Effector memory CD8-positive, alpha-beta T cell (primary cell): Measurements from ENCODE around the gene MYCL.
"Not testable (repeated sequence)": the region's sequence is repeated elsewhere in the genome, so short reads cannot be mapped to it uniquely, and the experiment has no call there.

ENCODE experiments used
- ATAC-seq: fragments of 150-1000 bp; cut with Tn5 transposase; replicated peaks from 2 replicates; pipeline ENCODE4 v1.10.0; 2021; ENCODE audit warnings: mild to moderate bottlenecking, moderate library complexity
- DNase-seq, 3 experiments: peaks; one replicate each; pipeline ENCODE4 v3.0.0; 2021
- H3K27ac Mint-ChIP-seq, 2 donors: one replicate each; pipeline ENCODE4 v1.8.0; 2022; ENCODE audit warnings: mild to moderate bottlenecking in 2 of 2, mixed read lengths in 2 of 2, moderate library complexity in 2 of 2
- H3K27me3 Mint-ChIP-seq, 2 donors: one replicate each; pipeline ENCODE4 v1.8.0; 2022; ENCODE audit warnings: mixed read lengths in 2 of 2
- H3K36me3 Mint-ChIP-seq: one replicate; pipeline ENCODE4 v1.8.0; 2022; ENCODE audit warnings: mild to moderate bottlenecking, moderate library complexity, mixed read lengths; ENCODE audit not compliant: insufficient read depth
- H3K4me1 Mint-ChIP-seq, 2 donors: one replicate each; pipeline ENCODE4 v1.8.0; 2022; ENCODE audit warnings: low read depth in 2 of 2, mixed read lengths in 2 of 2
- H3K4me3 Mint-ChIP-seq, 2 donors: one replicate each; pipeline ENCODE4 v1.8.0; 2022; ENCODE audit warnings: mild to moderate bottlenecking in 2 of 2, mixed read lengths in 2 of 2, moderate library complexity in 2 of 2
- H3K9me3 Mint-ChIP-seq, 2 donors: one replicate each; pipeline ENCODE4 v1.8.0; 2022; ENCODE audit warnings: mixed read lengths in 2 of 2

The MYCL gene

DNA sequence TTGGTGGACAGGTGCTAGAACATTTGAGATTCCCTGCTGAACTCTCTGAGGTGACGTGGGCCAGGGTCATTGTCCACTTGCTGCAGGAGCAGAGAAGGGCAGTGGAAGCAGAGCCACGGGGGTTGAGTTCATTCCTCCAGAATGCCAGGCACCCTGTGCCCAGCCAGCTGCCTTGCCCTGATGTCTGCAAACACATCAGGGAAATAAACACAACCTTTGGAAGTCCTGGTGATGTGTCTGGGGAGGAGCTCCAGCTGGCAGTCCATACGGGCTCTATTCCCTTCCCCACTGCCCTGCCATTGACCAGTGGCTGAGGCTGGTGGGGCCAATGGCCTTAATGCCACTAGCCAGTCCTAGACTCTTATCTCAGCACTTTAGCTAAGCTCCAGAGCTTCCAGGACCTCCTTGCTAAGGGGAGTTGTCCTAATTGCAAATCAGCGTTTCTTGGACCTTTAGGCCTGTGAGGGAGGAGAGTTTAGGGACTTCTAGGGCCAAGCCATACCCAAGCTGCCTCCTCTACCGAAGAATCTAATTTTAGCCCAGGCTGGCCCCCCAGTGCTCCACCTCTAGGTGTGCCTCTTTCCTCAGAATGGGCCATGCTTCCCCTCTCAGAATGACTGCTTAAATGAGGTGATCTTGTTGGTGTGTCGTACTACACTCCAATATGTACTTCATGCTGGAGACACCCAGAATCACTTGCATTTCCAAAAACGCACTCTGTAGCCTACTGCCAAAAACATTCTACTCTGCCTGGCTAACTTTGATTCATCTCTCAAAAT, 27.3 kb upstream of the MYCL start:
- H3K4me3 Mint-ChIP-seq: no peak overlapping the region
- no peaks in the 10 kb centered on the region for H3K36me3 Mint-ChIP-seq
- no peak for DNase-seq
- no peak overlapping the region for H3K27ac Mint-ChIP-seq
- H3K9me3 Mint-ChIP-seq: no peaks in the 10 kb centered on the region
- peaks cover 0 to 10% of the 10 kb centered on the region in 2 donors for H3K27me3 Mint-ChIP-seq
- no peaks in the 10 kb centered on the region for H3K4me1 Mint-ChIP-seq
- no peak for ATAC-seq

DNA sequence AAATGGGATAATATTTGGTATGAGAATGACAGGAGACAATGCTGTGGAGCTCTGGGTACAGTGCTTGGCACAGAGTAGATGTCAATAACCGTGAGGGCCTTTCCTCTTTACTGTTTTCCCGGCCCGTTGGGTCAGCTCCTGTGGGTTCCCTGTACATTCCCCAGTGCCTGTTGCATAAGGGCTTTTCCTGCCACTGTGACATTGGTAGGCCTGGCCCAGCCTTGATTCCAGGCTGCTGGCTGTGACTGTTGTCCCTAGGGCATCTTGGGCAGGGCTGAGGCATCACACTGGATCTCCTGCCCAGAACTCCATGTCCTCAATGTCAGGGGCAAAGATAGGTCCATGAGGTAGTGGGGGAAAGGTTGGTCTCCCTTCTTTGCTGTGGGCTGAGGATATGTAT, 25.8 kb upstream of the MYCL start:
- Mint-ChIP-seq H3K27me3 (peaks cover 0 to 10% of the 10 kb centered on the region in 2 donors), H3K9me3 (no peaks in the 10 kb centered on the region), H3K27ac (no peak overlapping the region), H3K4me3 (no peak overlapping the region), H3K36me3 (no peaks in the 10 kb centered on the region), H3K4me1 (no peaks in the 10 kb centered on the region)
- ATAC-seq (no peak), DNase-seq (no peak)

DNA sequence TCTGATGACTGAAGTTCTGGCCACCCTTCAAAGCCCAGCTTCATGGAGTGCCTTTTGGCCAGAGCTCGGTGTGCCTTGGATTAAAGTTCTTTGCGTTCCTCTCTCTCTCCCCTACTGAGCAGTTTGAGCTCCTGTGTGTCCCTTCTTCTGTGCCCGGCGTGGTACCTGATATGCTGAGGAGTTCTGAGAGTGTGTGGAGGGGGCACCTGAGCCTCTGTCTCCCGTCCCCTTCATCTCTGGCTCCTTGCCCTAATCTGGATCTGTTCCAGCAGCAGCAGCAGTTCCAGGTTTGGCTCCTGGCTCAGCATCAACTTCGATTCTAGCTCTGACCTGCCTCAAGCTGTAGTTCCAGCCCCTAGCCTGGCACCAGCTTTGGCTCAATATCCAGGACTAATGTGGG, 25.1 kb upstream of the MYCL start:
- Mint-ChIP-seq H3K4me1 (no peaks in the 10 kb centered on the region), H3K27ac (no peak overlapping the region), H3K4me3 (no peak overlapping the region), H3K9me3 (no peaks in the 10 kb centered on the region), H3K27me3 (peaks cover 0 to 6% of the 10 kb centered on the region in 2 donors), H3K36me3 (no peaks in the 10 kb centered on the region)
- DNase-seq (no peak), ATAC-seq (no peak)

DNA sequence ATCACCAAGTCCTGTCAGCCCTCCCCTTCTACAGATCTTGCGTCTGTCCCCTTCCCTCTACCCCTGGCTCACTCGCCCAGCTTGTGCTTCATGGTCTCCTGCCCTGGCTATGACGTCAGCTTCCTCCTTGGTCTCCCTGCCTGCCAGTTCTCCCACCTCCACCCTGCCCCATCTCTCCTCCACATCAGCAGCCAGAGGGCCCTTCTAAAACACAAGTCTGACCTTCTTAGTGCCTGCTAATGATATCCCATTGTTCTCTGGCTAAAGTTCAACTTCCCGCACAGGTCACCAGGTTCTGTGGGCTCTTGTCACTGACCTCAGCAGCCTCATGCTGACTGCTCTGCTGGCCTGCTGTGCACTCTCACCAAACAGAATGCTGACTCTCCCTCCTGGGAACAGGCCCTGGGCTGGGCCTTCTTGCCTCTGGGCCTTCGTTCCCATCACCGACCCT, 24.7 kb upstream of the MYCL start:
- H3K4me1 Mint-ChIP-seq: no peaks in the 10 kb centered on the region
- no peaks in the 10 kb centered on the region for H3K36me3 Mint-ChIP-seq
- H3K4me3 Mint-ChIP-seq: no peak overlapping the region
- H3K27me3 Mint-ChIP-seq: peaks cover 0 to 1% of the 10 kb centered on the region in 2 donors
- DNase-seq (no peak), ATAC-seq (no peak)
- H3K27ac Mint-ChIP-seq: peak overlapping the region in 1 of 2 donors; percentile 2
- H3K9me3 Mint-ChIP-seq: no peaks in the 10 kb centered on the region

DNA sequence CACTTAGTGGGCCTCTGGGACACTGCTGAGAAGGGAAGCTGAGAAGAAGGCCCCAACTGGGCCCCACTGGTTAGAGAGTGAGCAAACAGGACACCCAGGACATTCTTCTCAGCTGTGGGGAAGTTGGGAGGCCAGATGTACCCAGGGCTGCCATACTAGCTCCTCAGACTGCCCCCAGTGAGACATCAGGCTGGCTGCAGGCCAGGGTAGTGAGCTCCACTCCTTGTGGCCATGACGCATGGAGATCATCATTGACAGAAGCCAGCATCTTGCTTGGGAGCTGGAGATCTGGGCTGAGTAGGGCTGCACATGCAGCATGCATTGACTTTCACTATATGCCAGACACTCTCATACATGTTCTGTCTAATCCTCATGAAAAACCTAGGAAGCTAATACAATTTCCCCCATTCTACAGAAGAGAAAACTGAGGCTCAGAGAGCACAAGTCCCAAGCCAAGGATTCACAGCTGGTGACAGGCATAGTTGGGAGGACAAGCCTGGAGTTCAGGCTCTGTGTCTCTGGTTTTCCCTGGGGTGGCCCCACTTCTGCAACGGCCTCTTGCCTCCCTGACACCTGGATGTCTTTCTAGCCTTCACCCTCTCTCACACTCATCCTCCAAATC, 24.1 kb upstream of the MYCL start:
- peak overlapping the region in 1 of 2 donors; percentile 2 for H3K27ac Mint-ChIP-seq
- H3K36me3 Mint-ChIP-seq: no peaks in the 10 kb centered on the region
- no peak for ATAC-seq
- H3K27me3 Mint-ChIP-seq: no peaks in the 10 kb centered on the region
- no peaks in the 10 kb centered on the region for H3K9me3 Mint-ChIP-seq
- no peak overlapping the region for H3K4me3 Mint-ChIP-seq
- no peak for DNase-seq
- H3K4me1 Mint-ChIP-seq: no peaks in the 10 kb centered on the region

DNA sequence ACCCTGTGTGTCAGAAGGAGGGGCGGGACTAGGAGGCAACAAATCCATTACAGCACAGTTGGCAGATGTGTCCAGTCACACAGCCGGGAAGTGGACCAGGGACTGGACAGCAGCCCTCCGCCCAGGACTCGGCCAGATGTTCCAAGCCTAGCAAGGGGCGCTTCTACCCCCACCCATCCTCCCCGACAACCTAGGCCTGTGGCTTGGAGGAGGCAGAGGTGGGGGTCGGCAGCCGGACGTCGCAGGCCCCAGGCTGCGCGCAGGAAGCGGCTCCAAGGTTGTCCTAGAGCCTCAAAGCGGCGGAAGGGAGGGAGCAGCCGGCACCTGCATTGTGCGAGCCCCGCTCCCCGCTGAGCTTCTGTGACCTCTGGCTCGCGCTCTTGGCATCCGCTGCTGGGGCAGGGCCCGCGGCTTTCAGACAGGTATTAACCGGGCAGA, 20.6 kb upstream of the MYCL start:
- DNase-seq: no peak
- peaks cover 0 to 3% of the 10 kb centered on the region in 2 donors for H3K4me1 Mint-ChIP-seq
- H3K9me3 Mint-ChIP-seq: no peaks in the 10 kb centered on the region
- H3K27me3 Mint-ChIP-seq: peaks cover 0 to 10% of the 10 kb centered on the region in 2 donors
- ATAC-seq: no peak
- H3K4me3 Mint-ChIP-seq: no peak overlapping the region
- H3K27ac Mint-ChIP-seq: no peak overlapping the region
- H3K36me3 Mint-ChIP-seq: no peaks in the 10 kb centered on the region

DNA sequence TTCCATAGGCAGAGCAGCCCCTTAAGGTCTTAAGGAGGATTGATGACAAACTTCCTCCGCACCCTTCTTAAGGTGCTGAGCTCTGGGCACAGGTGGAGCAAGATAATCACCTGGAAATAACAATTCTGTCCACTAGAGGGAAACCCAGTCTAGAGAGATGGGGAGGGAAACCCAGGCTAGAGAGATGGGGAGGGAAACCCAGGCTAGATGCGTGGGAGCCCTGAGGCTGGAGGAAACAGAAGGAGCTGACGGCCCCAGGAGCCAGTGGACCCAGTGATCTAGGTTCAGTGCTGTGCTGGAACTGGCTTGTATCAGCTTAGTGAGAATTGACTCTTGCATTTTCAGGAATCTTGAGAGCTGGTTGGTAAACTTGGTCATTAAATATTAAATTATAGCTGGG, 17.8 kb upstream of the MYCL start:
- ATAC-seq (peak; percentile 95), DNase-seq (peak; percentile 13 to 29 (median 19))
- no peaks in the 10 kb centered on the region for H3K9me3 Mint-ChIP-seq
- H3K36me3 Mint-ChIP-seq: no peaks in the 10 kb centered on the region
- no peak overlapping the region for H3K4me3 Mint-ChIP-seq
- peaks cover 0 to 3% of the 10 kb centered on the region in 2 donors for H3K4me1 Mint-ChIP-seq
- H3K27ac Mint-ChIP-seq: no peak overlapping the region
- H3K27me3 Mint-ChIP-seq: peaks cover 7 to 19% of the 10 kb centered on the region in 2 donors

DNA sequence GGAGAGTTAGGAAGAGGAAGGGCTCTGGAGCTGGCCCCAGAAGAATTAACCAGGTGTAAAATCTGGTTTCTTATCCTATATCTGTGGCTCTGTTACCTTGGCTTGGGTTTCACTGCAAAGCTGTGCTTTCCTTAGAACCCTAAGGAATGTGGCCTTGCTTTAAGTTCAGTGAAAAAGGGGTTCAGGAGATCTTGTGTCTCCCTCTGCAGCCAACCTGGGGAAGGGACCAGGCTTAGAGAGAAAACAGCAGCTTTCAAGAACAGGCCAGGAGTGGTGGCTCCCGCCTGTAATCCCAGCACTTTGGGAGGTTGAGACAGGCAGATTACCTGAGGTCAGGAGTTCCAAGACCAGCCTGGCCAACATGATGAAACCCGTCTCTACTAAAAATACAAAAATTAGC, 16.1 kb upstream of the MYCL start:
- peaks cover 0 to 3% of the 10 kb centered on the region in 2 donors for H3K4me1 Mint-ChIP-seq
- no peaks in the 10 kb centered on the region for H3K36me3 Mint-ChIP-seq
- no peak overlapping the region for H3K27ac Mint-ChIP-seq
- no peaks in the 10 kb centered on the region for H3K9me3 Mint-ChIP-seq
- no peak overlapping the region for H3K4me3 Mint-ChIP-seq
- H3K27me3 Mint-ChIP-seq: peaks cover 7 to 19% of the 10 kb centered on the region in 2 donors
- ATAC-seq (no peak), DNase-seq (no peak)

DNA sequence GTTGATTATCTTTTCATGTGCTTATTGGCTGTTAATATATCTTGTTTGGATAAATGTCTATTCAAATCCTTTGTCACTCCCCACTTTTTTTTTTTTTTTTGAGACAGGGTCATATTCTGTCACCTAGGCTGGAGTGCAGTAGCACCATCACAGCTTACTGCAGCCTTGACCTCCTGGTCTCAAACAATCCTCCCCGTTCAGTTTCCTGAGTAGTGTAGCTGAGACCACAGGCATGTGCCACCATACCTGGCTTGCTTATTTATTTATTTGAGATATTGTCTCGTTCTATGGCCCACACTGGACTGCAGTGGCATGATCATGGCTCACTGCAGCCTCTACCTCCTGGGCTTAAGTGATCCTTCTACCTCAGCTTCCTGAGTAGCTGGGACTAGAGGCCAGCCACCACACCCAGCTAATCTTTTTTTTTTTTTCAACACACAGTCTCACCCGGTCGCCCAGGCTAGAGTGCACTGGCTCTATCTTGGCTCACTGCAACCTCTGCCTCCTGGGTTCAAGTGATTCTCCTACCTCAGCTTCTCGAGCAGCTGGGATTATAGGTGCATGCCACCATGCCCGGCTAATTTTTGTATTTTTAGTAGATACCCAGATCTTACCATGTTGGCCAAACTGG, 13.9 kb upstream of the MYCL start:
- Mint-ChIP-seq H3K4me1 (peaks cover 0 to 3% of the 10 kb centered on the region in 2 donors), H3K27ac (no peak overlapping the region), H3K36me3 (no peaks in the 10 kb centered on the region), H3K9me3 (no peaks in the 10 kb centered on the region), H3K27me3 (peaks cover 15 to 28% of the 10 kb centered on the region in 2 donors), H3K4me3 (no peak overlapping the region)
- DNase-seq (no peak), ATAC-seq (no peak)

DNA sequence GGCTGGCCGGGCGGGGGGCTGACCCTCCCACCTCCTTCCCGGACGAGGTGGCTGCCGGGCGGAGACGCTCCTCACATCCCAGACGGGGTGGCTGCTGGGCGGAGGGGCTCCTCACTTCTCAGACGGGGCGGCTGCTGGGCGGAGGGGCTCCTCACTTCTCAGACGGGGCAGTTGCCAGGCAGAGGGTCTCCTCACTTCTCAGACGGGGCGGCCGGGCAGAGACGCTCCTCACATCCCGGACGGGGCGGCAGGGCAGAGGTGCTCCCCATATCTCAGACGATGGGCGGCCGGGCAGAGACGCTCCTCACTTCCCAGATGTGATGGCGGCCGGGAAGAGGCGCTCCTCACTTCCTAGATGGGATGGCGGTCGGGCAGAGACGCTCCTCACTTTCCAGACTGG, 11.4 kb upstream of the MYCL start:
- not testable (repeated sequence) for H3K4me3 Mint-ChIP-seq, H3K27ac Mint-ChIP-seq, H3K9me3 Mint-ChIP-seq, DNase-seq, H3K4me1 Mint-ChIP-seq, H3K36me3 Mint-ChIP-seq, ATAC-seq
- peaks cover 20 to 34% of the 10 kb centered on the region in 2 donors for H3K27me3 Mint-ChIP-seq

DNA sequence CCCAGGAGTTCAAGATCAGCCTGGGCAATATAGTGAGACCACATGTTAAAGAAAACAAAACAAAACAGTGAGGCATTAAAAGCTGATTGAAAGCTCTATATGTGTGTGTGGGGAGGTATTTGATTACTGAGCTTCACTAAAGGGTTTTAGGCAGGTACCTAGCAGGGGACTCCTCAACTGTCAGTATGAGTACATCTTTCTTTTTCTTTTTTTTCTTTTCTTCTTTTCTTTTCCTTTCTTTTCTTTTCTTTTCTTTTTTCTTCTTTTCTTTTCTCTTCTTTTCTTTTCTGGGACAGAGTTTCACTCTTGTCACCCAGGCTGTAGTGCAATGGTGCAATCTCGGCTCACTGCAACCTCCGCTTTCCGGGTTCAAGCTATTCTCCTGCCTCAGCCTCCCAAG, 8.5 kb upstream of the MYCL start:
- Mint-ChIP-seq H3K36me3 (no peaks in the 10 kb centered on the region), H3K4me3 (no peak overlapping the region), H3K9me3 (no peaks in the 10 kb centered on the region), H3K4me1 (no peaks in the 10 kb centered on the region), H3K27ac (no peak overlapping the region), H3K27me3 (peaks cover 33 to 48% of the 10 kb centered on the region in 2 donors)
- DNase-seq (no peak), ATAC-seq (no peak)

DNA sequence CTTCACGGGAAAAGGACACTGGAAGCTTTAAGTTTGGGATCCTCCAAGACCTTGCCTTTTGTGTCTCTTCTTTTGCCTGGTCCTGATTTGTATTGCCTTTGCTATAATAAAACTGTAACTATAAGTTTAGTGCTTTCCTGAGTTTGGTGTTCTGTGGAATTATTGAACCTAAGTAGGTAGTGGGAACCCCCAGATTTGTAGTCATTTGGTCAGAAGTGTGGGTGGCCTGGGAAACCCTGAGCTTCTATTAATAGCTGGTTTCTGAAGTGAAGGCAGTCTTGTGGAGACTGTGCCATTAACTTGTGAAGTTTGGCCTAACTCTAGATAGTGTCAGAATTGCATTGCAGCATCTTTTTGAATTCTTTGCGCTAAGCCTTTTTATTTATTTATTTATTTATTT, 6.8 kb upstream of the MYCL start:
- H3K4me1 Mint-ChIP-seq: no peaks in the 10 kb centered on the region
- no peak overlapping the region for H3K27ac Mint-ChIP-seq
- no peak for ATAC-seq
- peaks cover 49 to 55% of the 10 kb centered on the region in 2 donors for H3K27me3 Mint-ChIP-seq
- no peak for DNase-seq
- H3K4me3 Mint-ChIP-seq: no peak overlapping the region
- no peaks in the 10 kb centered on the region for H3K36me3 Mint-ChIP-seq
- H3K9me3 Mint-ChIP-seq: no peaks in the 10 kb centered on the region

DNA sequence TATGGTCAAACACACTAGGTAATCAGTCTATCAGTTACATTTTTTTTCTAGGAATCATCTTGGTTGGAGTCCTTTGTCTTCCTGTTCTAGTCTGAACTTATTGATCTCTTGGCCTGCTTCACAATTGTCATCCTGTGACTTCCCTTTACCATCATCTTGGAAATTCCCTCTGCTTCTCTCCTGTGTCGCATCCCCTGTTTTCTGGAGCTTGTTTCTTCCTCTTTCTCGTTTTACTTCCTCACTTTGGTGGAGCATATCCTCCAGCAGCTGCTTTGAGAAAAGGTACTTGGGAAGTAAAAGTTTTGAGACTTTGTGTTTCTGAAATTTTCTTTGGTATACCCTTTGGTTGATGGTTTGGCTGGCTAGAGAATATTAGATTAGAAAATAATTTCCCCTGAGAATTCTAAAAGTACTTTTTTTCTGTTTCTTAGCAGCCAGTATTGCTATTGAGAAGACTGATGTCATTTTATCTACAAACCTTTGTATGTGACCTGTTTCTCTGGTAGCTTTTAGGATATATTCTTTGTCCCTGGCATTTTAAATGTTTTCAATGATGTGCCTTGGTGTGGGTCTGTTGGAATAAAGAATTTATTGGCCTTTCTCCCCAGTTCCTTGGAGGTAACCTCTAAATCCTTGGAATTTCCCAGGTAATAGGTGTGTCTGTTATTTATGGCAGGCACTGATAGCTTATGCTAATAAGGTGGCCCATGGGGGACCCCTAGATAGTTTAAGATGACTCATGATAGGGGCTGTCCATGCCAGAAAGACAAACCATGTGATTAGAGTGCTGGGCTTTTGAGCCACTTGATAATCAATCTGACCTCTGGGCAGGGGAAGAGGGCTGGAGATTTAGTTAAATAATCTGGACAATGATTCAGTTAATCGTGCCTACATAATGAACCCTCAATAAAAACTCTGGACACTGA, 6.1 kb upstream of the MYCL start:
- Mint-ChIP-seq H3K4me1 (no peaks in the 10 kb centered on the region), H3K4me3 (no peak overlapping the region), H3K9me3 (no peaks in the 10 kb centered on the region), H3K27ac (no peak overlapping the region), H3K27me3 (peaks cover 56 to 61% of the 10 kb centered on the region in 2 donors), H3K36me3 (no peaks in the 10 kb centered on the region)
- no peak for DNase-seq
- no peak for ATAC-seq
